HG03039 (cell line): ENCODE results near the gene RNASE11.
"Not testable (repeated sequence)": the region's sequence is repeated elsewhere in the genome, so short reads cannot be mapped to it uniquely, and the experiment has no call there.

ENCODE experiments used
- ATAC-seq: cut with Tn5 transposase; IDR thresholded peaks from one replicate; pipeline ENCODE4 v1.9.1; 2021; ENCODE audit warnings: mild to moderate bottlenecking, moderate library complexity; ENCODE audit not compliant: unreplicated experiment

Gene RNASE11

GRCh38 chr14:20614038-20614840 is 26.4 kb upstream of the RNASE11 start:
- ATAC-seq = peak; percentile 0

GRCh38 chr14:20613094-20614037 is 25.6 kb upstream of the RNASE11 start:
- peak; percentile 67 for ATAC-seq

- no peak for ATAC-seq
Observed at GRCh38 chr14:20612403-20612802, 24.6 kb upstream of the RNASE11 start.

- ATAC-seq = no peak
Observed at GRCh38 chr14:20611277-20611676, 23.5 kb upstream of the RNASE11 start.

GRCh38 chr14:20610002-20610765 is 22.4 kb upstream of the RNASE11 start:
- ATAC-seq = no peak

GRCh38 chr14:20609215-20610001 is 21.6 kb upstream of the RNASE11 start:
- no peak for ATAC-seq

- ATAC-seq = no peak
Observed at GRCh38 chr14:20608383-20609110, 20.7 kb upstream of the RNASE11 start.

GRCh38 chr14:20607617-20608016 is 19.8 kb upstream of the RNASE11 start:
- no peak for ATAC-seq

- no peak for ATAC-seq
Observed at GRCh38 chr14:20606902-20607242, 19.1 kb upstream of the RNASE11 start.

- no peak for ATAC-seq
Observed at GRCh38 chr14:20606190-20606901, 18.5 kb upstream of the RNASE11 start.

- no peak for ATAC-seq
Observed at GRCh38 chr14:20603813-20604690, 16.3 kb upstream of the RNASE11 start.

- no peak for ATAC-seq
Observed at GRCh38 chr14:20602583-20602982, 14.8 kb upstream of the RNASE11 start.

- no peak for ATAC-seq
Observed at GRCh38 chr14:20601522-20601921, 13.7 kb upstream of the RNASE11 start.

- no peak for ATAC-seq
Observed at GRCh38 chr14:20597108-20597507, 9.3 kb upstream of the RNASE11 start.

GRCh38 chr14:20595726-20596125 is 7.9 kb upstream of the RNASE11 start:
- not testable (repeated sequence) for ATAC-seq

- ATAC-seq = no peak
Observed at GRCh38 chr14:20592574-20592973, 4.8 kb upstream of the RNASE11 start.

- no peak for ATAC-seq
Observed at GRCh38 chr14:20591235-20591634, 3.4 kb upstream of the RNASE11 start, which contains the start of gene RNASE12. Gene RNASE12, minus strand, starts transcription at chr14:20591376. Its CDS starts 653 bp downstream, at chr14:20590723.

- ATAC-seq = no peak
Observed at GRCh38 chr14:20583908-20584307, 3.9 kb downstream of the RNASE11 start.
